ENCODE measurements around the gene CCR7. TPM values are rescaled to one million over a fixed set of nuclear protein-coding genes. Genes with fewer than 3 reads are reported as not detected.
A peak's percentile ranks its signal among the peaks of the same experiment; 100 is the strongest.

The CCR7 gene
- total and polyA plus RNA-seq, 2 of the 13 experiments (the other 11 are each of a cell fraction or from before 2014, with no cell fraction given) = 0.04 to 0.53 TPM

GRCh38 chr17:40552806-40553693 is 12.2 kb downstream of the CCR7 start:
- WGBS (ENCODE audit: low lambda C conversion rate) = 74% methylated on average over 12 of the region's 12 CpGs
- H3K4me1 ChIP-seq (ENCODE audit: insufficient read depth, low read length) = peaks cover 91% of the 10 kb centered on the region
- CTCF ChIA-PET (ENCODE audit: low intra/inter-chr PET ratio, low total read pairs) = interaction anchor here (1.6 kb wide), 1 partner anchor 20 kb away, joined by 3 read pairs; no protein-coding TSS in a partner anchor
- H3K36me3 ChIP-seq (replicated peaks in 1 of 2; ENCODE audit: control insufficient read depth in 1 of 2, insufficient read depth in 2 of 2, low read length in 2 of 2) = no peaks in the 10 kb centered on the region
- H3K9ac ChIP-seq (ENCODE audit: insufficient read depth, low read depth, low read length) = 0 out of 2 replicates have a peak overlapping the region, but pooled peaks have one; percentile 38
- H3K4me2 ChIP-seq (ENCODE audit: low read depth, low read length) = peak overlapping the region; percentile 76
- H3K27ac ChIP-seq (ENCODE audit: extremely low read length, insufficient read depth, low read length) = peak overlapping the region; percentile 85
- DNase-seq (ENCODE audit: low spot score) = no peak
- in situ Hi-C loops (cut with HindIII; ENCODE audit: extremely low pct_ligation_motif_present, low pct_unique_long_range_greater_than_20kb) (no loop called here), intact Hi-C loops (cut with micrococcal nuclease; ENCODE audit: unreplicated experiment) (no loop called here)
- ATAC-seq = no peak
- H3K27me3 ChIP-seq (ENCODE audit: control insufficient read depth in 1 of 2, insufficient read depth in 2 of 2, low read length in 2 of 2) = no peaks in the 10 kb centered on the region
- H3K79me2 ChIP-seq (ENCODE audit: insufficient read depth, low read length) = no peaks in the 10 kb centered on the region
- FAIRE-seq = no peak
- H2AFZ ChIP-seq (ENCODE audit: low read length) = no peak overlapping the region
- no peaks in the 10 kb centered on the region for H4K20me1 ChIP-seq (ENCODE audit: insufficient read depth, low read length)
- BruUV-seq (replicated peaks) = no TSS peak
- H3K9me3 ChIP-seq (ENCODE audit: low read length) = no peaks in the 10 kb centered on the region
- H3K4me3 ChIP-seq (replicated peaks in 1 of 3; ENCODE audit: insufficient read depth in 1 of 3, low read depth in 2 of 3, low read length in 3 of 3) = peak overlapping the region in 1 of 3 experiments; percentile 10; a peak in 1 of 6 replicates
- POLR2A ChIA-PET = interaction anchor here (0.9 to 4.9 kb wide), 9 partner anchors 7 to 1135 kb away, joined by 3 to 116 read pairs (median 6); partner anchors contain the start of genes EIF1 and TOP2A
- TF ChIP-seq FLYWCH1 (CRISPR knock-in tag; IDR thresholded peaks at IDR 0.05) (no peak), CHD4 (IDR thresholded peaks at IDR 0.05; ENCODE audit: borderline replicate concordance, low read length) (peak; percentile 39; the same call in 1 of the 2 replicates), EEA1 (CRISPR knock-in tag; IDR thresholded peaks at IDR 0.05; ENCODE audit: borderline replicate concordance) (no peak), ZNF256 (CRISPR knock-in tag; conservative IDR thresholded peaks at IDR 0.05) (no peak), CREB3 (CRISPR knock-in tag; IDR thresholded peaks at IDR 0.05) (no peak), ZNF18 (CRISPR knock-in tag; IDR thresholded peaks at IDR 0.05; ENCODE audit: insufficient replicate concordance) (peak; percentile 30), GZF1 (CRISPR knock-in tag; IDR thresholded peaks at IDR 0.05) (no peak), ADNP (CRISPR knock-in tag; IDR thresholded peaks at IDR 0.05) (no peak), ZNF138 (CRISPR knock-in tag; IDR thresholded peaks at IDR 0.05; ENCODE audit: low read depth) (no peak), ZNF225 (CRISPR knock-in tag; IDR thresholded peaks at IDR 0.05) (no peak), ZNF589 (CRISPR knock-in tag; conservative IDR thresholded peaks at IDR 0.05) (no peak), HOXA9 (CRISPR knock-in tag; IDR thresholded peaks at IDR 0.05; ENCODE audit: borderline replicate concordance) (no peak), ZNF468 (CRISPR knock-in tag; IDR thresholded peaks at IDR 0.05) (no peak), ZBTB7A (CRISPR knock-in tag; IDR thresholded peaks at IDR 0.05) (no peak), TBX3 (IDR thresholded peaks at IDR 0.05; ENCODE audit: borderline replicate concordance) (no peak), ZNF430 (CRISPR knock-in tag; IDR thresholded peaks at IDR 0.05) (0 out of 2 replicates have a peak, but pooled peaks have one; percentile 28)
- TF ChIP-seq, protein P1, sequence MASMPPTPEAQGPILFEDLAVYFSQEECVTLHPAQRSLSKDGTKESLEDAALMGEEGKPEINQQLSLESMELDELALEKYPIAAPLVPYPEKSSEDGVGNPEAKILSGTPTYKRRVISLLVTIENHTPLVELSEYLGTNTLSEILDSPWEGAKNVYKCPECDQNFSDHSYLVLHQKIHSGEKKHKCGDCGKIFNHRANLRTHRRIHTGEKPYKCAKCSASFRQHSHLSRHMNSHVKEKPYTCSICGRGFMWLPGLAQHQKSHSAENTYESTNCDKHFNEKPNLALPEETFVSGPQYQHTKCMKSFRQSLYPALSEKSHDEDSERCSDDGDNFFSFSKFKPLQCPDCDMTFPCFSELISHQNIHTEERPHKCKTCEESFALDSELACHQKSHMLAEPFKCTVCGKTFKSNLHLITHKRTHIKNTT (CRISPR knock-in tag; IDR thresholded peaks at IDR 0.05) = no peak
- TF ChIP-seq, protein P2, sequence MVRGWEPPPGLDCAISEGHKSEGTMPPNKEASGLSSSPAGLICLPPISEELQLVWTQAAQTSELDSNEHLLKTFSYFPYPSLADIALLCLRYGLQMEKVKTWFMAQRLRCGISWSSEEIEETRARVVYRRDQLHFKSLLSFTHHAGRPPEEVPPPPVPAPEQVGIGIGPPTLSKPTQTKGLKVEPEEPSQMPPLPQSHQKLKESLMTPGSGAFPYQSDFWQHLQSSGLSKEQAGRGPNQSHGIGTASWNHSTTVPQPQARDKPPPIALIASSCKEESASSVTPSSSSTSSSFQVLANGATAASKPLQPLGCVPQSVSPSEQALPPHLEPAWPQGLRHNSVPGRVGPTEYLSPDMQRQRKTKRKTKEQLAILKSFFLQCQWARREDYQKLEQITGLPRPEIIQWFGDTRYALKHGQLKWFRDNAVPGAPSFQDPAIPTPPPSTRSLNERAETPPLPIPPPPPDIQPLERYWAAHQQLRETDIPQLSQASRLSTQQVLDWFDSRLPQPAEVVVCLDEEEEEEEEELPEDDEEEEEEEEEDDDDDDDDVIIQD (CRISPR knock-in tag; IDR thresholded peaks at IDR 0.05; ENCODE audit: low read depth) = no peak
